ENCODE results near the gene NFYA. TPM values are rescaled to one million over a fixed set of nuclear protein-coding genes. Genes with fewer than 3 reads are reported as not detected.

The NFYA gene
- total and polyA plus RNA-seq, 4 donors, result 2.2 to 28.4 (median 10.1) TPM

GRCh38 chr6:41092421-41093140, 19.8 kb downstream of the NFYA start:
- DNase-seq (ENCODE audit: low spot score), result no peak
- H3K27ac ChIP-seq (ENCODE audit: low read depth in 1 of 2, low read length in 2 of 2), result no peak overlapping the region
- no peaks in the 10 kb centered on the region for H3K9me3 ChIP-seq (ENCODE audit: control insufficient read depth in 4 of 4, low read length in 3 of 4)
- WGBS, result 94% methylated on average over 4 of the region's 4 CpGs
- peaks cover 20 to 77% (median 57%) of the 10 kb centered on the region in 4 donors for H3K36me3 ChIP-seq (ENCODE audit: control insufficient read depth in 4 of 4, insufficient read depth in 3 of 4, low read depth in 1 of 4, low read length in 3 of 4)
- H3K9ac ChIP-seq (ENCODE audit: low read depth in 1 of 2, low read length in 2 of 2), result no peak overlapping the region
- no peak overlapping the region for H3K4me3 ChIP-seq (ENCODE audit: low read depth in 1 of 3, low read length in 3 of 3)
- H3K27me3 ChIP-seq (ENCODE audit: control insufficient read depth in 4 of 4, insufficient read depth in 4 of 4, low read length in 3 of 4), result no peaks in the 10 kb centered on the region
- TF ChIP-seq, protein P1, sequence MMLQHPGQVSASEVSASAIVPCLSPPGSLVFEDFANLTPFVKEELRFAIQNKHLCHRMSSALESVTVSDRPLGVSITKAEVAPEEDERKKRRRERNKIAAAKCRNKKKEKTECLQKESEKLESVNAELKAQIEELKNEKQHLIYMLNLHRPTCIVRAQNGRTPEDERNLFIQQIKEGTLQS (IDR thresholded peaks at IDR 0.05), result no peak
- peak; percentile 37 to 65 for TF ChIP-seq RAD21 (IDR thresholded peaks at IDR 0.05)
- TF ChIP-seq FOXA1 (IDR thresholded peaks at IDR 0.05), result no peak
- no peak for TF ChIP-seq TAF1 (conservative IDR thresholded peaks at IDR 0.05)
- TF ChIP-seq RXRA (IDR thresholded peaks at IDR 0.05), result no peak
- no peak for TF ChIP-seq YY1 (IDR thresholded peaks at IDR 0.05)
- TF ChIP-seq, protein P2, sequence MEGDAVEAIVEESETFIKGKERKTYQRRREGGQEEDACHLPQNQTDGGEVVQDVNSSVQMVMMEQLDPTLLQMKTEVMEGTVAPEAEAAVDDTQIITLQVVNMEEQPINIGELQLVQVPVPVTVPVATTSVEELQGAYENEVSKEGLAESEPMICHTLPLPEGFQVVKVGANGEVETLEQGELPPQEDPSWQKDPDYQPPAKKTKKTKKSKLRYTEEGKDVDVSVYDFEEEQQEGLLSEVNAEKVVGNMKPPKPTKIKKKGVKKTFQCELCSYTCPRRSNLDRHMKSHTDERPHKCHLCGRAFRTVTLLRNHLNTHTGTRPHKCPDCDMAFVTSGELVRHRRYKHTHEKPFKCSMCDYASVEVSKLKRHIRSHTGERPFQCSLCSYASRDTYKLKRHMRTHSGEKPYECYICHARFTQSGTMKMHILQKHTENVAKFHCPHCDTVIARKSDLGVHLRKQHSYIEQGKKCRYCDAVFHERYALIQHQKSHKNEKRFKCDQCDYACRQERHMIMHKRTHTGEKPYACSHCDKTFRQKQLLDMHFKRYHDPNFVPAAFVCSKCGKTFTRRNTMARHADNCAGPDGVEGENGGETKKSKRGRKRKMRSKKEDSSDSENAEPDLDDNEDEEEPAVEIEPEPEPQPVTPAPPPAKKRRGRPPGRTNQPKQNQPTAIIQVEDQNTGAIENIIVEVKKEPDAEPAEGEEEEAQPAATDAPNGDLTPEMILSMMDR (IDR thresholded peaks at IDR 0.05; ENCODE audit: low read depth, low read length, missing input control), result peak; percentile 21
- H3K4me1 ChIP-seq (ENCODE audit: control insufficient read depth in 4 of 4, insufficient read depth in 4 of 4, low read length in 3 of 4), result peaks cover 5 to 18% (median 10%) of the 10 kb centered on the region in 4 donors

GRCh38 chr6:41093729-41094128, 21.0 kb downstream of the NFYA start:
- Histone ChIP-seq H3K4me3 (ENCODE audit: low read depth in 1 of 3, low read length in 3 of 3) (no peak overlapping the region), H3K4me1 (ENCODE audit: control insufficient read depth in 4 of 4, insufficient read depth in 4 of 4, low read length in 3 of 4) (peaks cover 5 to 18% (median 10%) of the 10 kb centered on the region in 4 donors), H3K36me3 (ENCODE audit: control insufficient read depth in 4 of 4, insufficient read depth in 3 of 4, low read depth in 1 of 4, low read length in 3 of 4) (peaks cover 24 to 85% (median 67%) of the 10 kb centered on the region in 4 donors), H3K9me3 (ENCODE audit: control insufficient read depth in 4 of 4, low read length in 3 of 4) (no peaks in the 10 kb centered on the region), H3K9ac (ENCODE audit: low read depth in 1 of 2, low read length in 2 of 2) (no peak overlapping the region), H3K27ac (ENCODE audit: low read depth in 1 of 2, low read length in 2 of 2) (no peak overlapping the region), H3K27me3 (ENCODE audit: control insufficient read depth in 4 of 4, insufficient read depth in 4 of 4, low read length in 3 of 4) (no peaks in the 10 kb centered on the region)
- TF ChIP-seq, protein P1 (IDR thresholded peaks at IDR 0.05), result no peak
- TF ChIP-seq HNF4A (conservative IDR thresholded peaks at IDR 0.05), result no peak
- TF ChIP-seq RAD21 (IDR thresholded peaks at IDR 0.05), result no peak
- WGBS, result 94% methylated on average over 6 of the region's 6 CpGs
- no peak for DNase-seq (ENCODE audit: low spot score)

DNA sequence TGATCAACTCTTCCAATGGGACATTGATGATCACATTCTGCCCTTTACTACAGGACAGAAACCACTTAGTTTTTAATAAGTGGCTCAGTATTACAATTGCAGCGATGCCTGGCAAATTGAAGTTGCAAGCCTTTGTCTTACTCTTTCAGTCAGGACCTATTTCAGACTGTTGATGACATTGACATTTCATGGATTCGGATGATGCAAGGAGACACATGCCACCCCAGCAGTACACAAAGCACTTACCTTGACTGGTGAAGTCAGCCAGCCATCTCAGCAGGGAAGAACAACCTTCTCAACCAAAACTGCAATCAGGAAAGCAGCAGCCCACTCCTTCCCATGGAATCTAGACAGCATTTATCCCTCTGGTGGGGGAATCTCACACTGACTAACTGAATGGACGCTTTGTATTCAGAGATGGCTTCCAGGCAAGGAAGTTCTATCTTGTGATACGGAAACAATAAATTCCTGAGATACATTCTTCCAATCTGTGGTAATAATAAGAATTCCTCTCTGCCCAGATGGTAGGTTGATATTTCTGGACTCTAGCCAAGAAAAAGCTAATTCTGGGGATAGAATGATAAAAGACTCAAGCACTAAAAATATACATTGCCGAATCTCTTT, 24.8 kb downstream of the NFYA start:
- no peaks in the 10 kb centered on the region for H3K9me3 ChIP-seq (ENCODE audit: control insufficient read depth in 4 of 4, low read length in 3 of 4)
- H3K27ac ChIP-seq (ENCODE audit: low read depth in 1 of 2, low read length in 2 of 2), result no peak overlapping the region
- H3K4me3 ChIP-seq (ENCODE audit: low read depth in 1 of 3, low read length in 3 of 3), result no peak overlapping the region
- no peak overlapping the region for H3K9ac ChIP-seq (ENCODE audit: low read depth in 1 of 2, low read length in 2 of 2)
- H3K36me3 ChIP-seq (ENCODE audit: control insufficient read depth in 4 of 4, insufficient read depth in 3 of 4, low read depth in 1 of 4, low read length in 3 of 4), result peaks cover 21 to 80% (median 72%) of the 10 kb centered on the region in 4 donors
- H3K27me3 ChIP-seq (ENCODE audit: control insufficient read depth in 4 of 4, insufficient read depth in 4 of 4, low read length in 3 of 4), result no peaks in the 10 kb centered on the region
- DNase-seq (ENCODE audit: low spot score), result no peak
- H3K4me1 ChIP-seq (ENCODE audit: control insufficient read depth in 4 of 4, insufficient read depth in 4 of 4, low read length in 3 of 4), result no peaks in the 10 kb centered on the region
- WGBS, result 89% methylated on average over 5 of the region's 5 CpGs
- TF ChIP-seq HNF4A (conservative IDR thresholded peaks at IDR 0.05) (no peak), FOXA2 (IDR thresholded peaks at IDR 0.05) (no peak), EGR1 (IDR thresholded peaks at IDR 0.05; ENCODE audit: low read depth in 2 of 2) (no peak), JUND (IDR thresholded peaks at IDR 0.05) (no peak), SP1 (IDR thresholded peaks at IDR 0.05) (no peak), GABPA (IDR thresholded peaks at IDR 0.05 in 1 of 2, conservative IDR thresholded peaks at IDR 0.05 in 1 of 2) (no peak), REST (IDR thresholded peaks at IDR 0.05) (no peak), ZBTB33 (IDR thresholded peaks at IDR 0.05) (no peak), YY1 (IDR thresholded peaks at IDR 0.05) (no peak)
- TF ChIP-seq, protein P3, sequence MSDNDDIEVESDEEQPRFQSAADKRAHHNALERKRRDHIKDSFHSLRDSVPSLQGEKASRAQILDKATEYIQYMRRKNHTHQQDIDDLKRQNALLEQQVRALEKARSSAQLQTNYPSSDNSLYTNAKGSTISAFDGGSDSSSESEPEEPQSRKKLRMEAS (IDR thresholded peaks at IDR 0.05), result no peak
- TF ChIP-seq, protein P1 (IDR thresholded peaks at IDR 0.05), result no peak
